WTC11 (cell line): ENCODE data around the gene CACNA2D1. TPM values are rescaled to one million over a fixed set of nuclear protein-coding genes. Genes with fewer than 3 reads are reported as not detected.

Experiments
- ATAC-seq: fragments of 200-7000 bp; cut with Tn5 transposase; 2 replicates; pipeline ENCODE4 v1.10.0; 2021; ENCODE audit warnings: mild to moderate bottlenecking, moderate library complexity
- CTCF ChIA-PET: fragments of 300-600 bp; sonication (Branson Sonifier 250); formaldehyde crosslinking; loops from one replicate; lab custom pipeline; 2021; ENCODE audit warnings: antibody characterized with exemption; lab: Charles Lee
- POLR2A ChIA-PET: fragments of 350-600 bp; sonication (Branson Sonifier 250); formaldehyde crosslinking; loops from one replicate; lab custom pipeline; 2021; ENCODE audit warnings: antibody characterized with exemption; lab: Charles Lee
- DNase-seq: peaks from one replicate; pipeline ENCODE4 v3.0.0; 2021; ENCODE audit warnings: low spot score
- H3K27ac Mint-ChIP-seq: 2 replicates; pipeline ENCODE4 v1.8.0; 2021; ENCODE audit warnings: mixed read lengths
- H3K27me3 Mint-ChIP-seq: 2 replicates; pipeline ENCODE4 v1.8.0; 2021; ENCODE audit warnings: low read depth, mild to moderate bottlenecking, moderate library complexity, mixed read lengths
- H3K36me3 Mint-ChIP-seq: 2 replicates; pipeline ENCODE4 v1.8.0; 2021; ENCODE audit warnings: mixed read lengths
- H3K4me1 Mint-ChIP-seq: 2 replicates; pipeline ENCODE4 v1.8.0; 2022; ENCODE audit warnings: mixed read lengths
- H3K4me3 Mint-ChIP-seq: 2 replicates; pipeline ENCODE4 v1.8.0; 2021; ENCODE audit warnings: mild to moderate bottlenecking, moderate library complexity, mixed read lengths
- H3K9me3 Mint-ChIP-seq: 2 replicates; pipeline ENCODE4 v1.8.0; 2021; ENCODE audit warnings: mixed read lengths
- EMX1 ChIP-seq: fragments of 250-450 bp; sonication (Bioruptor Pico); IDR thresholded peaks from 2 replicates; pipeline ENCODE4 v1.8.0; 2021; ENCODE audit warnings: mild to moderate bottlenecking
- GTF2I ChIP-seq: fragments of 250-450 bp; sonication (Bioruptor Pico); conservative IDR thresholded peaks from 2 replicates; pipeline ENCODE4 v1.4.0; 2021; ENCODE audit warnings: mild to moderate bottlenecking
- KAT7 ChIP-seq: sonication (generic); formaldehyde crosslinking; IDR thresholded peaks from 2 replicates; pipeline ENCODE4 v1.8.1; 2023; ENCODE audit warnings: missing genetic modification reagents, mild to moderate bottlenecking, borderline replicate concordance
- MYBL2 ChIP-seq: sonication (generic); formaldehyde crosslinking; IDR thresholded peaks from 2 replicates; pipeline ENCODE4 v1.8.1; 2023; ENCODE audit warnings: mild to moderate bottlenecking, moderate library complexity, missing genetic modification reagents
- NFE2L1 ChIP-seq: sonication (generic); formaldehyde crosslinking; IDR thresholded peaks from 2 replicates; pipeline ENCODE4 v1.8.1; 2023; ENCODE audit warnings: missing genetic modification reagents
- NFYB ChIP-seq: sonication (generic); formaldehyde crosslinking; conservative IDR thresholded peaks from 2 replicates; pipeline ENCODE4 v1.8.0; 2022; ENCODE audit warnings: low read depth, missing genetic modification reagents
- NR2C2 ChIP-seq: sonication (generic); formaldehyde crosslinking; IDR thresholded peaks from 2 replicates; pipeline ENCODE4 v1.8.0; 2022; ENCODE audit warnings: mild to moderate bottlenecking, missing genetic modification reagents
- RORB ChIP-seq: fragments of 250-450 bp; sonication (Bioruptor Pico); IDR thresholded peaks from 2 replicates; pipeline ENCODE4 v1.9.0; 2021; ENCODE audit warnings: mild to moderate bottlenecking
- TCF7 ChIP-seq: sonication (generic); formaldehyde crosslinking; IDR thresholded peaks from 2 replicates; pipeline ENCODE4 v1.8.0; 2022; ENCODE audit warnings: mild to moderate bottlenecking, low read depth, missing genetic modification reagents, moderate library complexity
- ZNF317 ChIP-seq: sonication (generic); formaldehyde crosslinking; IDR thresholded peaks from 2 replicates; pipeline ENCODE4 v1.8.1; 2023; ENCODE audit warnings: low read depth, mild to moderate bottlenecking, moderate library complexity, missing genetic modification reagents, borderline replicate concordance
- total RNA-seq: library from RNA; stranded (reverse); gene quantifications from 3 replicates; pipeline ENCODE4 v1.2.3, GENCODE V29; 2021
- TF ChIP-seq, protein P1 (sequence below): sonication (generic); formaldehyde crosslinking; IDR thresholded peaks from 2 replicates; pipeline ENCODE4 v1.8.1; 2022; ENCODE audit warnings: low read depth, missing genetic modification reagents, borderline replicate concordance
- TF ChIP-seq, protein P2 (sequence below): sonication (generic); formaldehyde crosslinking; IDR thresholded peaks from 2 replicates; pipeline ENCODE4 v1.8.1; 2023; ENCODE audit warnings: mild to moderate bottlenecking, missing genetic modification reagents, borderline replicate concordance
- TF ChIP-seq, protein P3 (sequence below): sonication (generic); formaldehyde crosslinking; IDR thresholded peaks from 2 replicates; pipeline ENCODE4 v1.8.1; 2023; ENCODE audit warnings: mild to moderate bottlenecking, moderate library complexity, missing genetic modification reagents
- TF ChIP-seq, protein P4 (sequence below): fragments of 250-450 bp; sonication (Bioruptor Pico); IDR thresholded peaks from 2 replicates; pipeline ENCODE4 v1.8.0; 2021; ENCODE audit warnings: mild to moderate bottlenecking
- TF ChIP-seq, protein P5 (sequence below): sonication (generic); formaldehyde crosslinking; IDR thresholded peaks from 2 replicates; pipeline ENCODE4 v1.8.1; 2022; ENCODE audit warnings: missing genetic modification reagents, borderline replicate concordance
- TF ChIP-seq, protein P6 (sequence below): fragments of 250-450 bp; sonication (Bioruptor Pico); IDR thresholded peaks from 2 replicates; pipeline ENCODE4 v1.9.0; 2021; ENCODE audit warnings: moderate library complexity, mild to moderate bottlenecking, inconsistent platforms, borderline replicate concordance

The CACNA2D1 gene
- total RNA-seq, 1 experiment from 2014 or later, result 33.3 TPM

DNA sequence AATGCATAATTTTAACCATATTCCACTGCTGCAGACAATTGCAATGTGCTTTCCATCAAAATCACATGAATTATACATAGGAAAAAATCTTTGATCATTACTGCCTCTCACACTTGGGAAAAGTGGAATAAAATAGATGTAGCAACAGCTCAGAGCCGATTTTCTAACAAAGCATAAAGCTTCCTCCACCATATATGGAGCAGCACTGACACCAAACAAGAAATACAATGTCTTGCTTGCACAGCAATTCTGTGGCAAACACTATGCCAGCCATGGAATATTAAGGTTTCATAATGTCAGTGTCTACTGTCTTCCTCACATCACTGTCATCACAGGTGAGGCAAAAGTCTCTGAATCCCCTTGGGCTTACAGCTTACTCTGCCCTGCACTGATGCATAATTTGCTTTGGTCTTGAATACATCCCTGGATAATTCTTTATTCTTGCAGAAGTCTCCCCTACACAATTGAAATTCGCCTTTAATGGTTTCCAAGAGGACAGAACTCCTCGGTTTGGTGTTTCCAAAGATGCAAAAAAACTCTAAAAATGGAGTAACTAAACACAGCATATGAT is 198.5 kb downstream of the CACNA2D1 start (continued):
- TF ChIP-seq, protein P1, sequence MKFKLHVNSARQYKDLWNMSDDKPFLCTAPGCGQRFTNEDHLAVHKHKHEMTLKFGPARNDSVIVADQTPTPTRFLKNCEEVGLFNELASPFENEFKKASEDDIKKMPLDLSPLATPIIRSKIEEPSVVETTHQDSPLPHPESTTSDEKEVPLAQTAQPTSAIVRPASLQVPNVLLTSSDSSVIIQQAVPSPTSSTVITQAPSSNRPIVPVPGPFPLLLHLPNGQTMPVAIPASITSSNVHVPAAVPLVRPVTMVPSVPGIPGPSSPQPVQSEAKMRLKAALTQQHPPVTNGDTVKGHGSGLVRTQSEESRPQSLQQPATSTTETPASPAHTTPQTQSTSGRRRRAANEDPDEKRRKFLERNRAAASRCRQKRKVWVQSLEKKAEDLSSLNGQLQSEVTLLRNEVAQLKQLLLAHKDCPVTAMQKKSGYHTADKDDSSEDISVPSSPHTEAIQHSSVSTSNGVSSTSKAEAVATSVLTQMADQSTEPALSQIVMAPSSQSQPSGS (CRISPR knock-in tag), result no peak
- TF ChIP-seq EMX1 (CRISPR knock-in tag), result no peak
- TF ChIP-seq, all 79 proteins: peak for 0

DNA sequence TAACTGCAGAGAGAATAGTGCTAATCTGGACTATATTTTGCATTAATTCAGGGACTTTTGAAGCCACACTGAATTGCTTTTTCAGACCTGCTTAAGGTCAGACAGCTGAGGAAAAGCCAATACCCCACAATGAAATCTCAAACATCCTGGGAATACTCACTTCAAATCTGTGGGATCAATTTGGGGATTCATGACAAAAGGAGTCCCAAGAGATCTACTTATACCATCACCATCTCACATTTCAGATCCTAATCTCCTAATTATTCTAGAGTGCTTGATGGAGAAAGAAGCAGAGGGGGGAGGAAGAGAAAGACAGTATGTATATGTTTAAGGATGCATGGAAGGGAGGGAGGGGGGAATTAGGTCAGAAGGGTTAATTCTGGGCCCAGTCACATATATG is 202.2 kb downstream of the CACNA2D1 start:
- H3K27me3 Mint-ChIP-seq, result no peaks in the 10 kb centered on the region
- CTCF ChIA-PET, result interaction anchor here (0.6 kb wide), 1 partner anchor 325 kb away, joined by 4 read pairs; no protein-coding TSS in a partner anchor
- no peak overlapping the region for H3K27ac Mint-ChIP-seq
- DNase-seq, result no peak
- no peak overlapping the region for H3K4me3 Mint-ChIP-seq
- POLR2A ChIA-PET, result no interaction called here
- peaks cover 18% of the 10 kb centered on the region for H3K4me1 Mint-ChIP-seq
- H3K9me3 Mint-ChIP-seq, result no peaks in the 10 kb centered on the region
- no peaks in the 10 kb centered on the region for H3K36me3 Mint-ChIP-seq
- TF ChIP-seq, protein P2, sequence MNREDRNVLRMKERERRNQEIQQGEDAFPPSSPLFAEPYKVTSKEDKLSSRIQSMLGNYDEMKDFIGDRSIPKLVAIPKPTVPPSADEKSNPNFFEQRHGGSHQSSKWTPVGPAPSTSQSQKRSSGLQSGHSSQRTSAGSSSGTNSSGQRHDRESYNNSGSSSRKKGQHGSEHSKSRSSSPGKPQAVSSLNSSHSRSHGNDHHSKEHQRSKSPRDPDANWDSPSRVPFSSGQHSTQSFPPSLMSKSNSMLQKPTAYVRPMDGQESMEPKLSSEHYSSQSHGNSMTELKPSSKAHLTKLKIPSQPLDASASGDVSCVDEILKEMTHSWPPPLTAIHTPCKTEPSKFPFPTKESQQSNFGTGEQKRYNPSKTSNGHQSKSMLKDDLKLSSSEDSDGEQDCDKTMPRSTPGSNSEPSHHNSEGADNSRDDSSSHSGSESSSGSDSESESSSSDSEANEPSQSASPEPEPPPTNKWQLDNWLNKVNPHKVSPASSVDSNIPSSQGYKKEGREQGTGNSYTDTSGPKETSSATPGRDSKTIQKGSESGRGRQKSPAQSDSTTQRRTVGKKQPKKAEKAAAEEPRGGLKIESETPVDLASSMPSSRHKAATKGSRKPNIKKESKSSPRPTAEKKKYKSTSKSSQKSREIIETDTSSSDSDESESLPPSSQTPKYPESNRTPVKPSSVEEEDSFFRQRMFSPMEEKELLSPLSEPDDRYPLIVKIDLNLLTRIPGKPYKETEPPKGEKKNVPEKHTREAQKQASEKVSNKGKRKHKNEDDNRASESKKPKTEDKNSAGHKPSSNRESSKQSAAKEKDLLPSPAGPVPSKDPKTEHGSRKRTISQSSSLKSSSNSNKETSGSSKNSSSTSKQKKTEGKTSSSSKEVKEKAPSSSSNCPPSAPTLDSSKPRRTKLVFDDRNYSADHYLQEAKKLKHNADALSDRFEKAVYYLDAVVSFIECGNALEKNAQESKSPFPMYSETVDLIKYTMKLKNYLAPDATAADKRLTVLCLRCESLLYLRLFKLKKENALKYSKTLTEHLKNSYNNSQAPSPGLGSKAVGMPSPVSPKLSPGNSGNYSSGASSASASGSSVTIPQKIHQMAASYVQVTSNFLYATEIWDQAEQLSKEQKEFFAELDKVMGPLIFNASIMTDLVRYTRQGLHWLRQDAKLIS (CRISPR knock-in tag), result no peak
- TF ChIP-seq MYBL2 (CRISPR knock-in tag), result no peak
- TF ChIP-seq RORB (CRISPR knock-in tag), result no peak
- no peak for TF ChIP-seq TCF7 (CRISPR knock-in tag)
- no peak for TF ChIP-seq NFYB (CRISPR knock-in tag)
- TF ChIP-seq NR2C2 (CRISPR knock-in tag), result no peak
- no peak for TF ChIP-seq NFE2L1 (CRISPR knock-in tag)
- TF ChIP-seq GTF2I (CRISPR knock-in tag), result no peak
- TF ChIP-seq KAT7 (CRISPR knock-in tag), result no peak
- TF ChIP-seq, protein P3, sequence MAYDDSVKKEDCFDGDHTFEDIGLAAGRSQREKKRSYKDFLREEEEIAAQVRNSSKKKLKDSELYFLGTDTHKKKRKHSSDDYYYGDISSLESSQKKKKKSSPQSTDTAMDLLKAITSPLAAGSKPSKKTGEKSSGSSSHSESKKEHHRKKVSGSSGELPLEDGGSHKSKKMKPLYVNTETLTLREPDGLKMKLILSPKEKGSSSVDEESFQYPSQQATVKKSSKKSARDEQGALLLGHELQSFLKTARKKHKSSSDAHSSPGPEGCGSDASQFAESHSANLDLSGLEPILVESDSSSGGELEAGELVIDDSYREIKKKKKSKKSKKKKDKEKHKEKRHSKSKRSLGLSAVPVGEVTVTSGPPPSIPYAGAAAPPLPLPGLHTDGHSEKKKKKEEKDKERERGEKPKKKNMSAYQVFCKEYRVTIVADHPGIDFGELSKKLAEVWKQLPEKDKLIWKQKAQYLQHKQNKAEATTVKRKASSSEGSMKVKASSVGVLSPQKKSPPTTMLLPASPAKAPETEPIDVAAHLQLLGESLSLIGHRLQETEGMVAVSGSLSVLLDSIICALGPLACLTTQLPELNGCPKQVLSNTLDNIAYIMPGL (CRISPR knock-in tag), result no peak
- TF ChIP-seq, protein P4, sequence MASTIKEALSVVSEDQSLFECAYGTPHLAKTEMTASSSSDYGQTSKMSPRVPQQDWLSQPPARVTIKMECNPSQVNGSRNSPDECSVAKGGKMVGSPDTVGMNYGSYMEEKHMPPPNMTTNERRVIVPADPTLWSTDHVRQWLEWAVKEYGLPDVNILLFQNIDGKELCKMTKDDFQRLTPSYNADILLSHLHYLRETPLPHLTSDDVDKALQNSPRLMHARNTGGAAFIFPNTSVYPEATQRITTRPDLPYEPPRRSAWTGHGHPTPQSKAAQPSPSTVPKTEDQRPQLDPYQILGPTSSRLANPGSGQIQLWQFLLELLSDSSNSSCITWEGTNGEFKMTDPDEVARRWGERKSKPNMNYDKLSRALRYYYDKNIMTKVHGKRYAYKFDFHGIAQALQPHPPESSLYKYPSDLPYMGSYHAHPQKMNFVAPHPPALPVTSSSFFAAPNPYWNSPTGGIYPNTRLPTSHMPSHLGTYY (CRISPR knock-in tag), result no peak
- TF ChIP-seq, protein P5, sequence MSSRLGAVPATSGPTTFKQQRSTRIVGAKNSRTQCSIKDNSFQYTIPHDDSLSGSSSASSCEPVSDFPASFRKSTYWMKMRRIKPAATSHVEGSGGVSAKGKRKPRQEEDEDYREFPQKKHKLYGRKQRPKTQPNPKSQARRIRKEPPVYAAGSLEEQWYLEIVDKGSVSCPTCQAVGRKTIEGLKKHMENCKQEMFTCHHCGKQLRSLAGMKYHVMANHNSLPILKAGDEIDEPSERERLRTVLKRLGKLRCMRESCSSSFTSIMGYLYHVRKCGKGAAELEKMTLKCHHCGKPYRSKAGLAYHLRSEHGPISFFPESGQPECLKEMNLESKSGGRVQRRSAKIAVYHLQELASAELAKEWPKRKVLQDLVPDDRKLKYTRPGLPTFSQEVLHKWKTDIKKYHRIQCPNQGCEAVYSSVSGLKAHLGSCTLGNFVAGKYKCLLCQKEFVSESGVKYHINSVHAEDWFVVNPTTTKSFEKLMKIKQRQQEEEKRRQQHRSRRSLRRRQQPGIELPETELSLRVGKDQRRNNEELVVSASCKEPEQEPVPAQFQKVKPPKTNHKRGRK (CRISPR knock-in tag), result no peak
- no peak for TF ChIP-seq ZNF317 (CRISPR knock-in tag)
- TF ChIP-seq, protein P6, sequence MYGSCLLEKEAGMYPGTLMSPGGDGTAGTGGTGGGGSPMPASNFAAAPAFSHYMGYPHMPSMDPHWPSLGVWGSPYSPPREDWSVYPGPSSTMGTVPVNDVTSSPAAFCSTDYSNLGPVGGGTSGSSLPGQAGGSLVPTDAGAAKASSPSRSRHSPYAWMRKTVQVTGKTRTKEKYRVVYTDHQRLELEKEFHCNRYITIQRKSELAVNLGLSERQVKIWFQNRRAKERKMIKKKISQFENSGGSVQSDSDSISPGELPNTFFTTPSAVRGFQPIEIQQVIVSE, result no peak
- TF ChIP-seq, all 79 proteins: peak for 0
- no peak for ATAC-seq
